ENCODE data around the gene UTP18. TPM values are rescaled to one million over a fixed set of nuclear protein-coding genes. Genes with fewer than 3 reads are reported as not detected.
"Not testable (repeated sequence)": the region's sequence is repeated elsewhere in the genome, so short reads cannot be mapped to it uniquely, and the experiment has no call there.

UTP18 gene
- total and polyA plus RNA-seq, 9 donors, result 25.3 to 31.6 (median 27.4) TPM

- no peak for DNase-seq
- Histone ChIP-seq H3K4me1 (ENCODE audit: control insufficient read depth, insufficient read depth, low read length) (peaks cover 17% of the 10 kb centered on the region), H3K27ac (ENCODE audit: low read length) (no peak overlapping the region), H3K4me3 (ENCODE audit: low read length) (no peak overlapping the region), H3K9me3 (replicated peaks; ENCODE audit: control insufficient read depth, low read depth, low read length) (no peaks in the 10 kb centered on the region), H3K27me3 (ENCODE audit: control insufficient read depth, insufficient read depth, low read length) (no peaks in the 10 kb centered on the region), H3K36me3 (ENCODE audit: control insufficient read depth, insufficient read depth, low read length) (peaks cover 6% of the 10 kb centered on the region)
- WGBS (ENCODE audit: insufficient coverage), result no CpG with 5 or more reads among the region's 3 CpGs
Measured at GRCh38 chr17:51257150-51258081, 2.9 kb upstream of the UTP18 start.

DNA sequence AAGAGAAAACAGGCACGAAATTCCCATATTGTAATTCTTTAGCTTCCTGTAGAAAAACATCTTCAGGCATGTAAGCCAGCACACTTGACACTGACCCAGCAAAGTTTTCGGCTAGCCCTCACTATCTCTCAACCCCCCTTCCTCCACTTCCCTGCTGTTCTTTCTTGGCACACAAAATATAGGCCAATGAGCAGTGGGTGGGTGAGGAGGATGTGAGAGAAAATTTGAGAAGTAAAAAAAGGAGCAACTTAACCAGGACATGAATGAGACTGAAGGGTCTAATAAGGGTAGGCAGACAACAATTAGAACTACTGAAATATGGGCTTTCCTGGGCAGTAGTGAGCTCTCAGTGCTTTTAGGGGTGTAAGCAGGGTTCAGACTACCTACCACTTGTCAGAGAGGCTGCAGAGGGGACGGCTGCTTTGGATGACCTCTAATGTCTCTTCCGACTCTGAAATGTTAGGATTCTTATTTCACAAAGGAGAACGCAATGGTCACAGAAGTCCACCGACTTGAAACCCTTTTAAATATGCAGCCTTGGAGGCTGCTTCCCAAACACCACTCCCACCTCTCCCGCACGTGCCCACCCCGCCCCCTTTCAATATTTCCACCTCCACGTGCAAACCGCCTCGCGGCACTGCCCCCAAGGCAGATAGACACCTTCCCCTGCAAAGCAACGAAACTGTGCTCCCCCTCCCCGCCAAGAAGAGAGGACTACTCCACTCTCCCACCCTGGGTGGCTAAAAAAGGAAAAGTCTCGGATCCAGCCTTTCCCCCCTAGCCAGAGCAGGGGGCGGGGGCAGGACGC is 1.4 kb upstream of the UTP18 start:
- peaks cover 9% of the 10 kb centered on the region for H3K36me3 ChIP-seq (ENCODE audit: control insufficient read depth, insufficient read depth, low read length)
- H3K27ac ChIP-seq (ENCODE audit: low read length), result peak overlapping the region; percentile 100
- no peaks in the 10 kb centered on the region for H3K9me3 ChIP-seq (replicated peaks; ENCODE audit: control insufficient read depth, low read depth, low read length)
- 0% methylated on average over 6 of the region's 18 CpGs for WGBS (ENCODE audit: insufficient coverage)
- no peaks in the 10 kb centered on the region for H3K27me3 ChIP-seq (ENCODE audit: control insufficient read depth, insufficient read depth, low read length)
- H3K4me1 ChIP-seq (ENCODE audit: control insufficient read depth, insufficient read depth, low read length), result peaks cover 17% of the 10 kb centered on the region
- peak overlapping the region; percentile 91 for H3K4me3 ChIP-seq (ENCODE audit: low read length)
- DNase-seq, result peak; percentile 59

DNA sequence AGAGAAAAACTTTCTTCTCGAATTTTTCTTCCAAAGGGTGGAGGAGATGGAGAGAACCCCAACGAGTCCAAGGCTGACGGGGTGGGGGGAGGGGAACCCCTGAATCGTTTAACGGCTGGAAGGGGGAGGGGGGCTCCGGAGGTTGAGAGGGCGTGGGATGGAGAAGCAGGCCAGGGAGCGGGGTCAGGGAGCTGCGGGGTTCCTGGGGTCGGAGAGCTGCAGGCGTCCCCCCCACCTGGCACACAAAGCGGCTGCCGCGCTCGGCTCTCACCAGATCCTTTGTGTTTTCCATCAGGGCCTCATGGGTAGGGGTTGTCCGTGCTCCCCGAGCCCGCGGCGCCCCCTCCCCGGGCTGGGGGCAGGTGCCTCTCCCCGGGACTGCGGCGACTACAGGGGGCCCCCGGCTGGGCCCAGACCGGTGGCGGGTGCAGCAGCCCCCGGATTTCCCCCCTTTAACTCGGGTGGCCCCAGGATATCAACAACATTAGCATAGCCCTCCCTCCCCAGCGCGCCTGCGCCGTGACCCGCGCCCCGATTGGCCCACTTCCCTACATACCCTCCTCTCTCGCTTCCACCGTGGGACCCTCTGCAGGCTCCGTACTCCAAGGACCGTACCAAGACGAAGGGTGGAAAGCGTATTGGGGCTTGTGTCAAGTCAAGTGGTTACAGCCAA is 646 bp upstream of the UTP18 start, which contains the start of gene MBTD1:
MBTD1 (minus strand) TSS at position 486 of the 673 bp plus-strand sequence. CDS start 34,888 bp downstream, outside the sequence.
- no peaks in the 10 kb centered on the region for H3K9me3 ChIP-seq (replicated peaks; ENCODE audit: control insufficient read depth, low read depth, low read length)
- peak within 1 kb of the TSS; percentile 100 for H3K27ac ChIP-seq (ENCODE audit: low read length)
- H3K4me1 ChIP-seq (ENCODE audit: control insufficient read depth, insufficient read depth, low read length), result peaks cover 17% of the 10 kb centered on the region
- under 1% methylated on average over 15 of the region's 42 CpGs for WGBS (ENCODE audit: insufficient coverage)
- H3K4me3 ChIP-seq (ENCODE audit: low read length), result peak within 1 kb of the TSS; percentile 91
- peak; percentile 99 for DNase-seq
- H3K27me3 ChIP-seq (ENCODE audit: control insufficient read depth, insufficient read depth, low read length), result no peaks in the 10 kb centered on the region
- peaks cover 13% of the 10 kb centered on the region for H3K36me3 ChIP-seq (ENCODE audit: control insufficient read depth, insufficient read depth, low read length)

DNA sequence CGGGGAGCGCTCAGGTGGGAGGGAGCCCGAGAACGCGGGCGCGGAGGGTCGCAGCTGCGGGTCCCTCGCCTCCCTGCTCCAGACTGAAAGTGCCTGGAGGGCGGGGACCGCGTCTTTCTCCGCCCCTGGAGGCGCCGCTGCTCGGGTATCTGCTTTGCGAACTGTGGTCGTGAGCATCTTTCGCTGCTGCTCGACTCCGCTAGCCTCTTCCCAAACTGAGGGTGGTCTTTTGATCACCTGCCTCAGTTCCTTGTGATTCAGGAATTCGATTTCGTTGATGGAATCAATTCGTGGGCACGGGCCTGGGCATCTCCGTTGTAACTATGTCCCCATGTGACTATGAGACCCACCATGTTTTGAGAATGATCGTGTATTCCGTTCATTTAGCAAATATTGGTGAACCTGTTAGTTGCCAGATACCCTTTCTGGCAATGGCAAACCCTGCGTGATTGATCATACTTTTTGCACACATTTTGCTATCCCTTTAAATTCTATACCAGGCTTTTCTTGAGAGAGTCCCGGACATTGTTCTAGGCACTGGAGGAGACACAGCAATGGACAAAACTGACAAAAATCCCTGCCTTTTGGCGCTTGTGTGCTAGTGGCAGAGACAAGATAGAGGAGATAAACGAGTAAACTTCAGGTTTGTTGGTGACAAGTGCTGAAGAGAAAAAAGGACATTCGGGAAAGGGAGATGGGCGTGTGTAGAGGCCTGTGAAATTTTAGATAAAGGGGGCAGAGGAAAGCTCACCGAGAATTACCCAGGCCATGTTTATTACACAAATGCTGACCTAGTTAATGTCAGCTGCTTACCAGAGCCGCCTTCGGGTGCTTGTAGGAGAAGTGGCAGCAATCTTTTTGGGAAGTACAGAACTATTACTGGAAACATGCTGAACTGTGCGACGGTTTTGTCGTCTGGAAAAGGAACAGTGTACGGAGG is 948 bp downstream of the UTP18 start:
- peaks cover 10% of the 10 kb centered on the region for H3K36me3 ChIP-seq (ENCODE audit: control insufficient read depth, insufficient read depth, low read length)
- peaks cover 17% of the 10 kb centered on the region for H3K4me1 ChIP-seq (ENCODE audit: control insufficient read depth, insufficient read depth, low read length)
- no peaks in the 10 kb centered on the region for H3K9me3 ChIP-seq (replicated peaks; ENCODE audit: control insufficient read depth, low read depth, low read length)
- 7% methylated on average over 39 of the region's 42 CpGs for WGBS (ENCODE audit: insufficient coverage)
- peak overlapping the region; percentile 91 for H3K4me3 ChIP-seq (ENCODE audit: low read length)
- DNase-seq, result peak; percentile 75
- H3K27me3 ChIP-seq (ENCODE audit: control insufficient read depth, insufficient read depth, low read length), result no peaks in the 10 kb centered on the region
- H3K27ac ChIP-seq (ENCODE audit: low read length), result peak overlapping the region; percentile 78

- H3K9me3 ChIP-seq (replicated peaks; ENCODE audit: control insufficient read depth, low read depth, low read length), result no peaks in the 10 kb centered on the region
- WGBS (ENCODE audit: insufficient coverage), result 67% methylated on average over 1 of the region's 3 CpGs
- no peak overlapping the region for H3K27ac ChIP-seq (ENCODE audit: low read length)
- peaks cover 17% of the 10 kb centered on the region for H3K4me1 ChIP-seq (ENCODE audit: control insufficient read depth, insufficient read depth, low read length)
- peaks cover 14% of the 10 kb centered on the region for H3K36me3 ChIP-seq (ENCODE audit: control insufficient read depth, insufficient read depth, low read length)
- H3K4me3 ChIP-seq (ENCODE audit: low read length), result no peak overlapping the region
- DNase-seq, result no peak
- no peaks in the 10 kb centered on the region for H3K27me3 ChIP-seq (ENCODE audit: control insufficient read depth, insufficient read depth, low read length)
Measured at GRCh38 chr17:51263006-51263405, 2.7 kb downstream of the UTP18 start.

GRCh38 chr17:51264466-51264865 is 4.1 kb downstream of the UTP18 start:
- H3K27ac ChIP-seq (ENCODE audit: low read length); DNase-seq; H3K4me3 ChIP-seq (ENCODE audit: low read length); H3K9me3 ChIP-seq (replicated peaks; ENCODE audit: control insufficient read depth, low read depth, low read length); H3K27me3 ChIP-seq (ENCODE audit: control insufficient read depth, insufficient read depth, low read length): not testable (repeated sequence)
- peaks cover 22% of the 10 kb centered on the region for H3K36me3 ChIP-seq (ENCODE audit: control insufficient read depth, insufficient read depth, low read length)
- H3K4me1 ChIP-seq (ENCODE audit: control insufficient read depth, insufficient read depth, low read length), result peaks cover 10% of the 10 kb centered on the region
- no CpG with 5 or more reads among the region's 4 CpGs for WGBS (ENCODE audit: insufficient coverage)

DNA sequence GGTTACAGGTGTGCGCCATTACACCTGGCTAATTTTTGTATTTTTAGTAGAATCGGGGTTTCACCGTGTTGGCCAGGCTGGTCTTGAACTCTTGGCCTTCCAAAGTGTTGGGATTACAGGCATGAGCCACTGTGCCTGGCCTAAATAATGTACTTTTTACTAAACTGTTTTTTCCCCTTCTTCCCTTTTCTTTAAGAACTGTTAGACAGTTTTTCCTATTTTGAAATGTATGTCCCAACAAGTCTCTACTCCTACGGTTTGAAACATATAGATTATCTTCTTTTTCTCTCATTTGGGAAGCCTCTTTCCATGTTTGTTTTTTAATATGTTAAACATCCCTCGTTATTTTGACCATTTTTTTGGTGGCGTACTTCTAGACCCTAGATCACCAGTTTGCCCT is 9.6 kb downstream of the UTP18 start:
- peaks cover 32% of the 10 kb centered on the region for H3K36me3 ChIP-seq (ENCODE audit: control insufficient read depth, insufficient read depth, low read length)

DNA sequence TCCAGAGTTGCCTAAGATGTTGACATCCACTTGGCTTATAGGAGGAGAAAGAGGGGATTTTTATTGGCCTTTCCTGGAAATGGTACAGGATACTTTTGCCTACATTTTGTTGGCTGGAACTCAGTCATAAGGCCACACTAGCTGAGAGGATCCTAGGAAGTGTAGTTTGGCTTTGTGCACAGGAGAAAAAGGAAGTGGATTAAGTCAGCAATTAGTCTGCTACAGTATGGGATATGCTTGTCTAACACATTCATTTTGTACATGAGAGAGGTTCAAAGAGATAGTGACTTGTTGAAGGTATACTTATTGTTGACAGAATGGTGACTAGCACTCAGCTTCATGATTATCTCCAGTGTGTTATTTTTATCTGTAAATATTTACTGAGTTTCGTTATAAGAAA is 10.3 kb downstream of the UTP18 start:
- no CpG with 5 or more reads among the region's 1 CpG for WGBS (ENCODE audit: insufficient coverage)
- DNase-seq, result no peak

More for the DNA sequence above, 9.6 kb downstream of the UTP18 start:
- no peak for DNase-seq
- no peaks in the 10 kb centered on the region for H3K9me3 ChIP-seq (replicated peaks; ENCODE audit: control insufficient read depth, low read depth, low read length)
- WGBS (ENCODE audit: insufficient coverage), result no CpG with 5 or more reads among the region's 6 CpGs
- H3K27me3 ChIP-seq (ENCODE audit: control insufficient read depth, insufficient read depth, low read length), result no peaks in the 10 kb centered on the region
- no peak overlapping the region for H3K27ac ChIP-seq (ENCODE audit: low read length)
- no peaks in the 10 kb centered on the region for H3K4me1 ChIP-seq (ENCODE audit: control insufficient read depth, insufficient read depth, low read length)
- no peak overlapping the region for H3K4me3 ChIP-seq (ENCODE audit: low read length)

GRCh38 chr17:51272812-51273211 is 12.5 kb downstream of the UTP18 start:
- H3K9me3 ChIP-seq (replicated peaks; ENCODE audit: control insufficient read depth, low read depth, low read length), result no peaks in the 10 kb centered on the region
- DNase-seq, result no peak
- WGBS (ENCODE audit: insufficient coverage), result 100% methylated on average over 1 of the region's 1 CpG
- no peak overlapping the region for H3K4me3 ChIP-seq (ENCODE audit: low read length)
- no peaks in the 10 kb centered on the region for H3K27me3 ChIP-seq (ENCODE audit: control insufficient read depth, insufficient read depth, low read length)
- no peaks in the 10 kb centered on the region for H3K4me1 ChIP-seq (ENCODE audit: control insufficient read depth, insufficient read depth, low read length)
- no peak overlapping the region for H3K27ac ChIP-seq (ENCODE audit: low read length)
- peaks cover 47% of the 10 kb centered on the region for H3K36me3 ChIP-seq (ENCODE audit: control insufficient read depth, insufficient read depth, low read length)

More for the DNA sequence above, 10.3 kb downstream of the UTP18 start:
- no peaks in the 10 kb centered on the region for H3K4me1 ChIP-seq (ENCODE audit: control insufficient read depth, insufficient read depth, low read length)
- H3K27ac ChIP-seq (ENCODE audit: low read length), result no peak overlapping the region
- H3K27me3 ChIP-seq (ENCODE audit: control insufficient read depth, insufficient read depth, low read length), result no peaks in the 10 kb centered on the region
- H3K36me3 ChIP-seq (ENCODE audit: control insufficient read depth, insufficient read depth, low read length), result peaks cover 32% of the 10 kb centered on the region
- no peaks in the 10 kb centered on the region for H3K9me3 ChIP-seq (replicated peaks; ENCODE audit: control insufficient read depth, low read depth, low read length)
- H3K4me3 ChIP-seq (ENCODE audit: low read length), result no peak overlapping the region

All from muscle of leg (tissue), 11 donors.